HG02852 (cell line): ENCODE measurements around the gene AGAP5.
"Not testable (repeated sequence)": the region's sequence is repeated elsewhere in the genome, so short reads cannot be mapped to it uniquely, and the experiment has no call there.

ENCODE experiments used
- ATAC-seq: cut with Tn5 transposase; IDR thresholded peaks from one replicate; pipeline ENCODE4 v1.9.1; 2021; ENCODE audit warnings: mild to moderate bottlenecking, moderate library complexity; ENCODE audit not compliant: unreplicated experiment

Gene AGAP5

DNA sequence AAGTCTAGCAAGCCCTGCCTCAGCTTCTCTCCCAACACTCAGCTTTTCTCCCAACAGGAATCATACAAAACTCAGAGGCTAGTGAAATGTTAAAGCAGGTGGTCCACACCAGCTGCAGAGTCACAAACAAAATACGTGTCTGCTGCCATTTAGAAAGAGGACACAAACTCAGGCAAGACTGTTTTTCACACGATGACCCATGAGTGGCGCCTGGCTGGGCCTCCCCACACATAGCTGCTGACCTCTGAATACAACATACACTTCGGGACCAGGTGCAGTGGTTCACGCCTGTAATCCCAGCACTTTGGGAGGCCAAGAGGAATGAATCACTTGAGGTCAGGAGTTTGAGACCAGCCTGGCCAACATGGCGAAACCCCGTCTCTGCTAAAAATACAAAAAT is 35.2 kb downstream of the AGAP5 start:
- ATAC-seq = not testable (repeated sequence)

DNA sequence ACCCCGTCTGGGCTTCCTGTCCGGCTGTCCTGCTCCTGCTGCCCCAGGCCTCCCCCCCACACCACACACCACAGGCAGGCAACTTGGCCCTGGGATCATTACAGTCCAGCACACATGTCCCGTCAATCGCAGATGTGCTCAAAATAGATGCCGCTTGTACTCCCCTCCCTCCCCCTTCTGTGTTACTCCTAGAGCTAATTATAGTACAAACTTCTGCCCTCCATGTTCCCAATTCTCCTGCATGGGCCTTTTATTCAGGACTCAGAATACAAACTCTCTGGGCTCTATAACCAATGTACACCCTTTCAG is 42.0 kb downstream of the AGAP5 start, which contains the start of gene SYNPO2L:
SYNPO2L (minus strand) TSS at position 40 of the 309 bp plus-strand sequence. CDS start 107 bp downstream, outside the sequence.
- no peak for ATAC-seq

DNA sequence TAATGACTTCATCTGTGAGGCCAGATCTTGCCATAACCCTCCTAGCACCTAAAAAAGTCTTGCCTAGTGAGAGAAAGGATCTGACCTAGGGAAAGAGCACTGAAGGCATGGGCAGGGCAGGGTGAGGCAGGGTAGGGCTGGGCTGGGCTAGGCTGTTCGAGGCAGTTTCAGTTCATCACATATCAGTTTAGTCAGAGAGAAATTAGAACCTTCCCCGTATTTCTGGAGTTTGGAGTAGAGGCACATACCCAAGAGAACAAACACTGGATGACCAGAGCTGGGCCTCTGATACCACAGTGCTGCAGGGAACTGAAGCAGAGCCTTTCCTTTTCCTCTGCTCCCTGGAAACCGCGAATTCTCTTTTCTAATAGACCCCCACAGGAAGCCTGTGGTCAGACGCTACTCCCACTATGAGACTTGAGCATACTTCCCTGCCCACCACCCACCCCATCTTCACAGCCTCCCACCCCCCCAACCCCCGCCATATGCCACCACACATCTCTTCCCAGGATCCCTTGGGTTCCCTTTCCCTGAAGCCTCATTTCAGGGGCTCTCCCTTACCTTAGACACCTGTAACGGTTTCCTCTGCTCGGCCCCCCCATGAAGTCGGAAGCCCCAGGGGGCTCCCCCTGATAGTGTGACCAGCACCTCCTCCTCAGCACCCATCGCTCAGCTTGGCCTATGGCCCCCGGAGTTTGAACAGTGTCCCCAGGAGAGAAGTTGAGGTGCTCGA is 42.5 kb downstream of the AGAP5 start:
- ATAC-seq = no peak

DNA sequence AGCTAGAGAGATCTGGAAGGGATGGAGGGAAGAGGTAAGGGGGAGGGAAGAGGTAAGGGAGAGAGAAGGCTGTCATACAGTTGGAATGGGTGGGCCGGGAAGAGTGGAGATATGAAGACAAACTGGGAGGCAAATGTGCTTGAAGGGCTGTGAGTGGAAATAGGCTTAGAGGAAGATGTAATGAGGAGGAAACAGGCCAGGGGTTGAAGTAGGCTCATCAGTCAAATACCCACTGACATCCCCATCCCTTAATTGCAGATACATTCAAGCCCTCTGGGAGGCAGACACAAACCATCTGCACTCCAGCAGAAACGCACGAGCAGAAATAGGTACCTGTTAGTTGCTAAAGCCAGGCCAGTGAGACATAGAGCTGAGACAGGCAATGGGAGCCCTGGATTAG is 44.2 kb downstream of the AGAP5 start:
- ATAC-seq = no peak

DNA sequence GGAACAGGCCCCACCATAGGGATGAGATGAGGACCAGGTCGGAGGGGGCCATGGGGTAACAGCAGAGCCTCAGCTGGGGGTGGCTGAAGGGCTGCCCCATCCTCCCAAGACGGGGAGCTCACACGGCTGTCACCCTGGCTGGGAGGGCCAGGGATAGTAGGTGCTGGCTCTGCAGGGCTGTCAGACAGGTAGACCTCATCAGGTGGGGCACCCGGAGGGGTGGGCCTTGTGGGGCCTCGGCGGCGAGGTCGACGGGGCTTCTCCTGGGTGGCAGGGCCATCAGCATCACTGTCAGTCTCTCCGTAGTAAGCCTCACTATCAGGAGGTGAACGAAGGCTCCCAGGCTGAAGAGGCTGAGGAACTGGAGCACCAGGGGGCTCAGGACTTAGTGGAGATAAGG is 44.7 kb downstream of the AGAP5 start:
- no peak for ATAC-seq

DNA sequence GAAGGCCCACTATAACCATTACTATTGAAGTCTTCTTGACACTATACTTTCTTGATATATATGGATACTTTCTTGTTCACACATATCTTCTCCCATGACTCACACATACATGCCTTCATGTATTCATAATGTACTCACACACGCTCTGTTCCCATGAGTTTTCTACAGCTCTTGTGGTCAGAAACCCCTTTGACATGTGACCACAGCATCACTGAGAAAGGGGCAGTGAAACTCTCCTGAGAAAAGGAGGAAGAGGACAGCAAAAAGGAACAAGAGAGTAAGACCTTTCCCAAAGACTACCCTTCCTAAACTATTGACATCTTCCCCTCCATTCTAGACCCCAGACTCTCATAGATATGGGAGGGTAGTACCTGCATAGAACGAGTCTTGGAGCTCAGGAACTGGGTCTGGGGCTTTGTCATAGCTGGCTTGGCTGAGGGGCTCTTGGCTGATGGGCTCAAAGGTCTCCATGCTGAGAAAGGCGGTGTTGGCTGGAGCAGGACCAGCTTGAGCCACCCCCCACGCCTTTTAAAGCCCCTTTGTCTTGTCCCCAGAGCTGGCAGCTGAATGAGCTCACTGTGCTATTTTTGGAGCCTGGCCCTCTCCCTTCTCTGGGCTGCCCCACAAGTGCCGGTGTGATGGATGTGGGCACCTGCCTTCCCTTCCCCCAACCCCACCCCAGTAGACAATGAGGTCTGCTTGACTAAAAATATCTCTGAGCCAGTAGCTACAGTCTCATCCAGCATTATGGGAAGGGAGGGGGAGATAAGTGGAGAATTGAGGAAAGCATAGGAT is 47.2 kb downstream of the AGAP5 start:
- no peak for ATAC-seq

DNA sequence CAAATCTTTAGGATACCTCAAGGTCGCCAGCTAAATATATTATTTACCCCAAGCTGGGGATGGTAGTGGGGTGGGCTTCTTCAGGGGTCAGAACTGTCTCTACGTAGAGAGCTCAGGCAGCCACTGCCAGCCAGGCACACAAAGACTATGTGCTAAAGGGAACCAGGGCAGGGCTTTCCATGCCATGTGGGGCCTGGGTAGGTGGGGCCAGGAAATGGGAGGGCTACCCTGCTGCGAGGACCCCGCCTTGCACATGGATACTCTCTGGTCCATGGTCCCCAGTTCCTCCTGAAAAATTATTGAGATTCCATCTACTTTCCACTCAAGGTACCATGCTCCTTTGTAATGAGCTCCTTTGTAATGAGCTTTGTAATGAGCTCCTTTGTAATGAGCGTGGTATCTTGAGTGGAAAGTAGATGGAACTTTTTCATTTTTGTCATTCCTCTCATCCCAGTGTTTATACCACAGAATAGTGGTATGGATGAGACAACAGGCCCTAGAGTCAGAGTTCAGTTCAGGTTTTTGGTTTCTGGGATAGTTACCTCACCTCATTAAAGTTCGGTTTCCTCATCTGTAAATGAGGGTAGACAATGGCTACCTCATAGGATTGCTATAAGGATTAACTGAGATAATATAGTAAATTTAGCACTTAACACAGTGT is 47.9 kb downstream of the AGAP5 start:
- ATAC-seq = no peak

DNA sequence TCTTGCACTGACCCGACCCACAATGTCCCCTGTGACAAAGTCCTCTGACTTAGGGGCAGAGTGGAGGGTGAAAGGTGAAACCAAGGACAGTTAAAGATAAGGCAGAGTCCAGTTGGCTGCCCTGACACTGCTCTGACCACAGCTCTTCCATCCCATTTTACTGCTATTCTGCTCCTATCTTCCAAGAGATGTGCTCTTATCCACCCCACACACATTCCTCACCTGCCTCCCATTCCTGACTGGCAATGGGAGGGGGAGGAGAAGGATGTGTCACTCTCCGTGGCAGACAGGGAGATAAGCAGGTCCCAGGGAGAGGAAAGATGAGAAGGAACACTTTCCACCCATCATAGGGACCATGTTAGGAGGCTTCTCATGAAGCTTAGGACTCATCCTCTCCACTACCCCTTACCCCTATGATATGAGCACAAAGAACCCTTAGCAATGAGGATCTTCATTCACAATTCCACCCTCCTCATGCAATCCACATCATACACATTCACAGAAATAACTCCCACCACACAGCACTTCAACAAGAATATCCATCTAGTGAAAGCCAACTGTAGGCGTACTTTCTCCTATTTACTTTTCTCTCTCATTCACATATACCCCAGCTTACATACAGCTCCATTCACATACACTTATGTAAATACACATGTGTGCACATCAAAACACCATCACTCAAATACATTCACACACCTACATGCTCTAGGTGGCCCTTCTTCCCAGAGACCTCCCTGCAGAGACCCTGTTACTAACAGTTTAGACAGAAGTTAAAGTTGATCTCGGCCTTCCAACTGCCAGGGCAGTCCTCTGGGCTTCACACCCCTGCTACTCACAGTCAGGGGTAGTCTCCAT is 48.7 kb downstream of the AGAP5 start:
- ATAC-seq = no peak

DNA sequence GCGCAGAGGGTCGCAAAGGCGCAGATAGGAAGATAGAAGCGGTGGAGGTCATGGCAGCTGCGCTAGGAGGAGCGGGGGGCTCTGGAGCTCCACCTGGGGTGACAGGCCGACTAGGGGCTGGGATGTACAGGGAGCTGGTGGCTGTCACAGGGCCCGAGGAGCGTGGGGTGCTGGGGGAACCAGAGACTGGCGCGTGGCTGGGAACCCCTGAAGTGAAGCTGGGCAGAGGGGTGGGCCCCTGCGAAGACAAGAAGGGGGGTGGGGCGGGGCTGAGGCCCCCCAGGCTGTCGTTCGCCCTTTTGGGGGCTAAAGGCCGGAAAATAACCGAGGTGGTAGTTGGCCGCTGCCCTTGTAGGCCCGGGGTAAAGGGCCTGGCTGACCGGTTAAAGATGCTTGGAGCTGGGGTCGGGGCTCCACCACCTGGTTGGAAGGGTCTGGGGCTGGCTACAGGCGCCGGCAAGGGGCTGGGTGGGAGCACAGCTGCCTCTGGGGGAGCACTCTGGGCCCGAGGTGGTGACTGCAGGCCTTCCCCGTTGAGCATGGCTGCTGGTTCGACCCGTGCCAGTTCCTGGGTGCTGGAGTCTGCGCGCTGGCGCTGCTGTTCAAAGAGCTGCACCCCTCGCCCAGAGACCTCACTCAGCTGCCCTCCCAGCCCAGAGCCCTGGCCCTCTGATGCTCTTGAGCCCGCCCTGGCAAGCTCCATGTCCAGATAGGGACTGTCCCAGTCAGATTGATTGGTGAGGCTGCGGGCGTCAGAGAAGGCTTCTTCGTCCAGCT is 49.8 kb downstream of the AGAP5 start:
- no peak for ATAC-seq

DNA sequence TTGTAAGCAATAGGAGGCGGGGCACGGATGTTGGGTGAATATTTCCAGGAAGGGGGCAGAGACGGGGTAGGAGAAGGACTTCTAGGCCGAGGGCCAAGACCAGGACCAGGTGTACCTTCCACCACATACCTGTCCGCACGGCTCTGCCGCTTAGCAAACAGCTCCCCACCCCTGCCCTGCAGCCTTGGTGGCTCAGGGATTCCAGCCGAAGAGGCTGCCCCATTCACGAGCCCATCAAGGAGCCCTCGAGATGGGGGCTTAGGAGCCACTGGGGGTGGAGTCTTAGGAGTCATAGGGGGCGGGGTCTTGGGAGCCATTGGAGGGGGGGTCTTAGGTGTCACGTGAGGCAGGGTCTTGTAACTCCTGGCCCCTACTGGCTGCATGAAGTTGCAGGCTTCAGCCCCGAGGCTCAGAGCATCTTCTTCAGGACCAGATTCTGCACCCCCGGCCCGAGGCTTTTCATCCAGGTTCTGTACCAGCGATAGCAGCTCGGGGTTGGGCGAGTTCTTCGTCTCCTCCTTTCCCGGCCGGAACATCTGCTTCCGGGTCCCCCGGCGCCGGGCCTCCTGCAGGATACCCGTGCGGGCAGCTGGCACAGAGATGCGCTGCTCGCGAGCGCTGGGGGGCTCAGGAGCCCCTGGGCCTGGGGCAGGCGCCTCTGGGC is 50.6 kb downstream of the AGAP5 start:
- no peak for ATAC-seq

DNA sequence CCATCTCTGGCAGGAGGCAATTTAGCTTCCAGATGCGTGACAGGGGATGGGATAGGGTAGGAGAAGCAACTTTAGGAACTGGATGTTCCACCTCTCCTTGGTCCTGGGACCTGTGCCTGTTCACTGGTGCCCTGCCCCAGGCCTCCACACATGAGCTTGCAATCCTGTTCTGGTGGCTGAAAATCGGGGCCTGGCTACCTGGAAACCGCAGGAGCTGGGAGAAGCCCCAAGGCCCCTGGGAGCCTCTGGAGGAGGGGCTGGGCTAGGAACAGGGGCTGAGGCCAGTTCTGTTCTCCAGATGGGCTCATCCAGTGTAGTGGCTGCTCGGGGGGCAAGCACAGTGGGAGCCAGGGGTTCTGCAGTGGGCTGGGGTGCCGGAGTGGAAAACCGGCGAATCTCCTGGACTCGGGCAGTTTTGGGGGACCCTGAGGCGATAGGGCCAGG is 51.3 kb downstream of the AGAP5 start:
- ATAC-seq = no peak

DNA sequence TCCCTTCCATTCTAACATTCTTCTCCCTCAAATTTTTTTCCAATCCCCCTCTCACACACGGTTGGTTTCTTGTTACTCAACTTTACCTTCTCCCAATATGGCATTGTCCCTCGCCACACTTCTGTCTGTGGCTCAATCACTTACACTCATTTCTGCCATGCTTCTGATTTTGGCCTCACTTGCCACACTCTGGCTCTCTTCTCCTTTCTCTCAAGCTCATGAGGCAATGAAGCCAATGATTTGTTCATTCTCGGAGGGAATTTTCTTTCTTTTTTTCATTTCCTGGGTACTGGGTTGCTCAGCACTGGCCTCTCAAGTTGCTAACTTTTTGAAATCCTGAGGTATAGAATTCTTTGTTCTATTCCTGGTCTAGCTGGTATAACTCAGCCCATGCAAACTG is 52.7 kb downstream of the AGAP5 start:
- no peak for ATAC-seq

DNA sequence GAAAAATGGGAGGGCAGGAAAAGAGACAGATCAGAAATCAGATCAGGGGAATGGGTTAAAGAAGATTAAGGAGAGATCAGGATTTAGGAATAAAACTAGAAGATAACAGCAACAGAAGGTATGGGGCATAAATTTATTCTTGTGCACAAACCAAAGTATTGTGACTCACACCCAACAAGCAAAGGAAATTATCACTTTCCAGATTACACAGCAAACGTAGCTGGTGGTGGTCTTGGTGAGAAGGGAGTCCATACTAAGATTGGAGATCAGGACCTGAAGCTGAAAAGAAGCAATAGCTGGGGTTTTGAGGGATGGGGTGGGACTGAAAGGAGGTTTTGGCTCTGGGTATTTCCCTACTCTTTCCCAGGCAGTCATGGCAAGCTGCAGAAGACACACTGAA is 53.1 kb downstream of the AGAP5 start:
- no peak for ATAC-seq

DNA sequence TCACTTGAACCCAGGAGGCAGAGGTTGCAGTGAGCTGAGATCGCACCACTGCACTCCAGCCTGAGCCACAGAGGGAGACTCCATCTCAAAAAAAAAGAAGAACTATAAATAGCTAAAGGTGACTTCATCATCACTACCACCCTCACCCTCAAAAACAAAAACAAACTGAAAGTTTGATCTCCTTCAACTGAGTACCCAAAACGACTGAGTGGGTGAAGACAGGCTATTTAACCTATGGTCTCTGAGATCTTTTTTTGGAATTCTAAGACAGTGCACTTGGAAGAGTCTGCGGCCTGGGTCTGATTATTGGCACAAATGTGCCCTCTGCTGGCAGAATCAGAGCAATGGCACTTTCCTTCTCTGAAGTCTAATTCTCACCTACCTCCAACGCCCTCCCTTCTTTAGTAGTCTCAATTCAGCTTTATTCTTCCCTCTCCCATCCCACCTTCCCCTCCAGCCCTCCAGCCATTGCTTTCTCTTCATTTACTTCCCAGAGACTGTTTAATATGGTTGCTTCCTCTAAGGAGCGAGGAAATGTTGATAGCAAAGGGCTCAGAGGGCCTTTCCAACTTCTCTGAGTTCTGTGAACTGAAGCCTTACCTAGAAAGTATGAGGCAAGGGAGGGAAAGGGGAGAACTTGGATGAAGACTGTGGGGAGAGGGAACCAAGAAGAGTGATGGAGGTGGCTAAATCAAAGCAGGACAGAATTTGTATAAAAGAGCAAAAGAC is 53.7 kb downstream of the AGAP5 start:
- ATAC-seq = no peak

DNA sequence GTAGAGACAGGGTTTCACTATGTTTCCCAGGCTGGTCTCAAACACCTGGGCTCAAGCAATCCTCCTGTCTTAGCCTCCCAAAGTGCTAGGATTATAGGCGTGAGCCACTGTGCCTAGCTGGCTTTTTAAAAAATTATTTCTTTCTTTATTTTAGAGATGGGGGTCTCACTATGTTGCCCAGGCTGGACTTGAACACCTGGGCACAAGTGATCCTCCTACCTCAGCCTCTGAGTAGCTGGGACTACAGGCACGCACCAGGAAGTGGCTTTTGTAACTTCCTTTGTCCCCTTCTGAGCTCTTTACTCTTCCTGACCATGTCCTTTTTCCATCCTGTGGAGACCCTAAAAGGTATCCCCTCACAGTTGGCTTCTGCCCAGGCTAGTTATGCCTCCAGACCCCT is 54.5 kb downstream of the AGAP5 start:
- no peak for ATAC-seq

DNA sequence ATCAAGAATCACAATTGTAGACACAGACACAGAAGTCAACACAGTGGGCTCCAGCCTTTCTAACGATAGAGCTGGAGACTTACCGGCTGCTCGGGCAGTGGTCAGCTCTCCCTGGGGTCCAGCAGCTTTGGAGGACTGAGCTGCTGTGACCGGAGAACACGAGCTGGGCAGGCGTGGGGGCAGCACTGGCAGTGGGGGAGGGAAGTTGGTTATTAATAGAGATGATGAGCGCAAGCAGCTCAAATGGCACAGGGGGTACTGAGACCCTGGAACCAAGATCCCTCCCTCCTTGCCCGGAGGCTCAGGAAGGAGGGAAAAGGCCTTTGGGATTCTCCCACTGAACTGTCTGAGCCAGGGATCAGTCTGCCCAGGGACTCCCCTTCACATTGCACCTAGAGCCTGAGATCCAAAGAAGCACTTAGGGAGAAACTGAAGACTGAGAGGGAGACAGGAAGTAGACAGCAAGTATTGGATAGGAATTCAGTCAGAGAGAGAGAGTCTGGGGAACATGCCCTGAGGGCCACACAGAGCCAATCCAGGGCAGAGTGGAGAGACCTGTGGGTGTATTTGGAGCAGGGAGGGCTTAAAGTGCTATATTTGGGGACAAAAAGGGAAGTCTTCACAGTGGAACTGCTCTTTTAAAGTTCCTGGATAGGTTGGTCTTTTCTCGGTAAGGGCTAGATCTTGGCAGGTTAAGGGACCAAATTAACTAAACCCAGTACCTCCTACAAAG is 56.4 kb downstream of the AGAP5 start, which contains the start of gene MYOZ1:
MYOZ1 (minus strand) TSS at position 147 of the 733 bp plus-strand sequence. CDS start 1,457 bp downstream, outside the sequence.
- ATAC-seq = no peak

DNA sequence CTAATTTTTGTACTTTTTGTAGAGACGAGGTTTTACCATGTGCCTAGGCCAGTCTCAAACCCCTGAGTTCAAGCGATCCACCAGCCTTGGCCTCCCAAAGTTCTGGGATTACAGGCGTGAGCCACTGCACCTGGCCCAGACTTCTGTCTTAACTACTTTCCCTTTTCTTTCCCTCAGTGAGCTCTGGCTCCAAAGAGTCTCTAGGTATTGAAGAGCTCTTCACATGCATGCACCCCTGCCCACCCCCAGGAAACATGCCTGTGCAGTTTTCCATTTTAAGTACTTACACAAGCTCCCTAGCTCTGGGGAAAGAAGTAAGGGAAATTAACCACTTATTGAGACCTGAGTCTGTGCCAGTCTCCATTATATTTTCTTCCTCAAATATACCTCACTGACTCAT is 58.6 kb downstream of the AGAP5 start:
- ATAC-seq = no peak

DNA sequence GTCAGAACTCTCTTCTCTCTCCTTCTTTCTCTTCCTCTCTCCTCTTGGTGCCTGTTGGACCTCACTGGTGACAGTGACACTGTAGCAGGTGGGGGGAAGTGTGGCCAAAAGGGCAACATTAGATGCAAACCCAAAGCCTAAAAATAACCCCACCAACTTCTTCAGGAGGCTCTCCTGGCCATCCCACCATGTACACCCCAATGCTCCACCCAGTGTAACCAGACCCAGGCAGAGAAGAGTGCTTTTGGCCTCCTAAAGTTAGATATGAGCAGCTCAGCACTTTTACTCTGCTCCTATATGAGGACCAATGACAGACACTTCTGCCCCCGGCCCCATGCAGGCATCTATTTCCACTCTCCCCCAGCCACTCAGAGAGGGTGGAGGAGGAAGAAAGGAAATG is 62.1 kb downstream of the AGAP5 start:
- ATAC-seq = no peak
